GM18508 (cell line): Measurements from ENCODE around the gene FICD.
A peak's percentile ranks its signal among the peaks of the same experiment; 100 is the strongest.
"Not testable (repeated sequence)": the region's sequence is repeated elsewhere in the genome, so short reads cannot be mapped to it uniquely, and the experiment has no call there.

ENCODE experiments used
- ATAC-seq: cut with Tn5 transposase; IDR thresholded peaks from one replicate; pipeline ENCODE4 v1.9.1; 2021; ENCODE audit warnings: moderate number of reproducible peaks; ENCODE audit not compliant: insufficient read depth, unreplicated experiment

FICD gene

GRCh38 chr12:108526482-108527165 is 11.5 kb downstream of the FICD start:
- no peak for ATAC-seq

- ATAC-seq = no peak
Observed at GRCh38 chr12:108527166-108527496, 12.1 kb downstream of the FICD start.

- ATAC-seq = no peak
Observed at GRCh38 chr12:108530161-108530560, 15.1 kb downstream of the FICD start.

GRCh38 chr12:108531929-108532848 is 17.1 kb downstream of the FICD start:
- ATAC-seq = no peak

- no peak for ATAC-seq
Observed at GRCh38 chr12:108538146-108538545, 23.1 kb downstream of the FICD start.

GRCh38 chr12:108538616-108539195 is 23.6 kb downstream of the FICD start:
- no peak for ATAC-seq

GRCh38 chr12:108542320-108542719 is 27.2 kb downstream of the FICD start:
- ATAC-seq = no peak

GRCh38 chr12:108543652-108544051 is 28.6 kb downstream of the FICD start:
- no peak for ATAC-seq

- ATAC-seq = no peak
Observed at GRCh38 chr12:108547686-108548085, 32.6 kb downstream of the FICD start.

GRCh38 chr12:108548954-108549521 is 34.0 kb downstream of the FICD start:
- ATAC-seq = no peak

- ATAC-seq = no peak
Observed at GRCh38 chr12:108551535-108551934, 36.5 kb downstream of the FICD start.

- ATAC-seq = no peak
Observed at GRCh38 chr12:108553799-108554198, 38.7 kb downstream of the FICD start.

- not testable (repeated sequence) for ATAC-seq
Observed at GRCh38 chr12:108555383-108555782, 40.3 kb downstream of the FICD start.

GRCh38 chr12:108559007-108559655 is 44.1 kb downstream of the FICD start:
- ATAC-seq = no peak

- no peak for ATAC-seq
Observed at GRCh38 chr12:108559748-108560147, 44.7 kb downstream of the FICD start.

- no peak for ATAC-seq
Observed at GRCh38 chr12:108560321-108560721, 45.2 kb downstream of the FICD start.

- peak; percentile 32 for ATAC-seq
Observed at GRCh38 chr12:108560752-108561719, 46.0 kb downstream of the FICD start, which contains the start of gene SART3. SART3 (minus strand) TSS chr12:108561173; CDS start chr12:108561154, 19 bp downstream.

GRCh38 chr12:108561852-108562347 is 46.8 kb downstream of the FICD start:
- ATAC-seq = no peak
